NCI-H1417 (cell line): ENCODE data around the gene SLC39A5.
"Not testable (repeated sequence)": the region's sequence is repeated elsewhere in the genome, so short reads cannot be mapped to it uniquely, and the experiment has no call there.

Source experiments
- DNase-seq, 3 experiments: peaks; one replicate each; lab custom pipeline; 2025; lab: John Stamatoyannopoulos, UW

SLC39A5 gene

DNA sequence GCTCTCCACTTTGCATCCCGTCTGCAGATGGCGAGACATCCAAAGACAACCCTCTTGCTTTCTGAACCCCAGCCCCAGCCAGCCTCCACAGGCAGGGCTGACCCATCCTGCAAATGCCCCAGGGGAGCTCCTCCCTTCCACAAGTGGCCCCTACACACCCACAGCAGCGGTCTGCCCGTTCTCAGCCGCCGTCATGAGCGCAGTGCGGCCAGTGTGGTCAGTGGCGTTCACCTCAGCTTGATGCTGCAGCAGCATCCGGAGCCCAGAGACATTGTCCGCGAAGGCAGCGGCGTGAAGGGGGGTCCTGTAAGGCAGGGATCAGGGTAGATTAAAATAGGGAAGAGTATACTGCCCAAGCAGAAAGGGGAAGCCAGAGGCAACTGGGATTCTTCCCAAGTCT is 14.6 kb downstream of the SLC39A5 start:
- no peak for DNase-seq

DNA sequence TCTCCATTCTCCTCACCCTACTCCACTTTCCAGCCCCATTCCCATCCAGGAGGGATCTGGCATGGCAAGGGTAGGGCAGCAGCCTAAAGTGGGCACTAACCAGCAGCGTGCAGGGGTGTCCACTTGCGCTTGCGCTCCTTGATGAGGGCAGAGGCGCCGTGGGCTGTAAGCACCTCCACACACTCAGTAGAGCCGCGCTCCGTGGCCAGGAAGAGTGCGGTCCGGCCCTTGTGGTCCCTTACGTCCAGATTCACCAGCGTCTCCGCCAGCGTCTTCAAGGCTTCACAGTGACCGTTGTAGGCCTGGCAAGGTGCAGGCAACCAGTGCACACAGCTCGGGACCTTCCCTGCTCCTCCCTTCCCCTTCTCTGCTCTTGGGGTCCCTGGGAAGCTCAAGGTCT is 18.1 kb downstream of the SLC39A5 start:
- no peak for DNase-seq

DNA sequence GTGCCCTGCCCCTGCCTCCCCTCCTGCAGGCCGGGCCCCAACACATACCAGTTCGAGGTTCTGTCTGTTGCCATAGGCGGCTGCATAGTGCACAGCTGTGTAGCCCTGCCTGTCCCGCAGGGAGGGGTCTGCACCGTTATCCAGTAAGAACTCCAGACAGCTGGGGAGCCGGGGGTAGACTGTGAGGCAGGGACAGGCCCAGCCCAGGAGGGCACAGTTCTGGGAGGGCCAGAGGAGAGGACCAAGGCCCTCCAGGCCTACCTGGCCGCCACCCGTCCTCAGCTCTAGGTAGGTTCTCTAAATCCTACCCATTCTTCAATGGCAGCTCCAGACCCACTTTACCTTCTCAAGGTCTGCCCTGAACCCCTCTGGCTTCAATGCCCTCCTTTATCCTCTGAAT is 18.9 kb downstream of the SLC39A5 start:
- no peak for DNase-seq

DNA sequence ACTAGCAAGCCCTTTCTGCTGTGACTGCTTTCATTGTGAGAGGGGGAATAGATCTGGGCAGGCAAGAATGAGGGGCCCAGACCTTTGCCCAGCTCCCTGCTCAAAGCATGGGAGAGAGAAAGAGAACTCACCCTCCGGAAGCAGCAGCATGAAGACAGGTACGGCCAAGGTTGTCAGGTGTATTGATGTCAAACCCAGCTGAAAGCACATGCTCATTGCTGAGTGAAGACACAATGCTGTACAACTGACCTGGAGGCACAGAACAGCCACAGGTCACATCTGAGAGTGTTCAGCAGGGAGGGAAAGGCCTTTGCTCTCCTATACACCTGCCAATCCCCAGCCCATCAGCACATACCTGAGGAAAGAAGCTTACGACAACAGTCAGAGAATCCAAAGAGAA is 22.8 kb downstream of the SLC39A5 start:
- no peak for DNase-seq

DNA sequence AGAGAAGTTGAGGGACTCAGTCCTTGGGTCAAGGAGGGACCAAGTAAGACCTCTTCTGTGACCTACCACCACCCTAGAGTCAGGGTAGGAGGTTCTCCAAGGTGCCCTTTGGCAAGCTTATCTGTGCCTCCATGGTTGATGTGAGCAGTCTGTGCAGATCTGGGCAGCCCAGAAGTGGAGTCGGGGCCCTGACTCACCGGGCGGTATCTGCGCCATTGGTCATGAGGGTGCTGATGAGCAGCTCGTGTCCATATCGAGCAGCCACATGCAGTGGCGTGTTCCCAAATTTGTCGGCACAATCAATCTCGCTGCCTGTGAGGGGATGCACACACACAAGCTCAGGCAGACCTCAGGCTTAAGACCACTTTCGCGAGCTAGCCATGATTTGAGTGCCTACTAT is 23.2 kb downstream of the SLC39A5 start:
- no peak for DNase-seq

DNA sequence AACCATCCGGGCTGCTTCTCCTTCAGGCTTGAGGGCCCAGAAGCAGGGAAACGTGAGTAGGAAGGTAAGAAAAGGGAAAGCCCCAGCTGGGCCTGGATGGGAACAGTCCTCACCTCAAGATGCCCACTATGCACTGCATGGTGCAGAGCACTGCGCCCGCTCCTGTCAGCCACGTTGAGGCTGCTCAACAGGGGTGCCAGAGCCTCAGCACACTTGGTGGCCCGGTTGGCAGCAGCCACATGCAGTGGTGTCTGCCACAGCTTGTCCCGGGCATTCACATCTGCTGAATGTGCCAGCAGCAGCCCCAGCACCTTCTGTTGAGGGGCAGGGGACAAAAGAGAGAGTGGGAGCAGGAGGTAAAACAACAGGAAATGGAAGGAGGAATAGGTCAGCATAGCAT is 25.8 kb downstream of the SLC39A5 start:
- no peak for DNase-seq

DNA sequence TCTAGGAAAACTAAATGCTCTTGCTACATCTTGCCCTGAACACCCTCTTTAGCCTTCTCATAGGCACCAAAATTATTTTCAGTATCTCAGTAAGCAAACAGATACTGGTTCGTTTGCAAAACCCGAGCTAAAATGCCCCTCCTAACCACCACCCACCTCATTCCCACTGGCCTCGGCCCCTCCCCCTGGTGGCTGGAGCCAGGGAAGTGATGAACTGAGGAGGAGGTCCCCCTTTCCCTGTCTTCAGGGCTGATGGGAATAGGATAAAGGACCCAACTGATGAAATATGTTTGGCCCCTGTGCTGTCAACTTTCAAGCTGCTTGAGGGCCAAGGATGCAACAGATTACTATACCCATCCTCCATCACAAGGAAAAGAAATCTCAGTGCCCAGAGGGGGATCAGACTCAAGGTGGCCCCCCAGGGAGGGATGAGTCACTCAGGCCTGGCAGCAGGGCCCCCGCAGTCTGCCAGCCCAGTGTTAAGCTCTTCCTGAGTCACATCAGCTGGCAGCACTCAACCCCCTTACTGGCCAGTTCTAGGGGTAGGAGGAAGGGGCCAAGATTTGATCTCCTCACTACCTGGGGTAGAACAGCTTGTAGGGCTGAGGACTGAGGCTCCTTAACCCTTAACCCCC is 26.6 kb downstream of the SLC39A5 start:
- no peak for DNase-seq

DNA sequence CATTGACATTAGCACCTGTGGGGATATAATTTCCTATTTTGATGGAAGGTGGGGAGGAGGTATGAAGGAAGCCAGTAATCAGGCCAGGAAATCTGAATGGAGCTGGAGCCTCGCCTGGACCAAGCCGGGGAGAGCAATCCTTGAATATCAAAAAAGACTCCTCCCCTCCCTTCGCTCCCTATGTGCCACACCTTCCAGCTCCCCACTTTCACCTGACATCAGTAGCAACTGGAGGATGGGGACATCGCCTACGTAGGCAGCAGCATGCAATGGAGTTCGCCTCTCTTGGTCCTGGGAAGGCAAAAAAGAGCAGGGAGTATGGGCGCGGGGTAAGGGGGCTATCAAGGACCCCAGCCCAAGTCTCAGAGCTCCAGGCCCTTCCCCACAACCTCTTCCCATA is 27.2 kb downstream of the SLC39A5 start:
- no peak for DNase-seq

DNA sequence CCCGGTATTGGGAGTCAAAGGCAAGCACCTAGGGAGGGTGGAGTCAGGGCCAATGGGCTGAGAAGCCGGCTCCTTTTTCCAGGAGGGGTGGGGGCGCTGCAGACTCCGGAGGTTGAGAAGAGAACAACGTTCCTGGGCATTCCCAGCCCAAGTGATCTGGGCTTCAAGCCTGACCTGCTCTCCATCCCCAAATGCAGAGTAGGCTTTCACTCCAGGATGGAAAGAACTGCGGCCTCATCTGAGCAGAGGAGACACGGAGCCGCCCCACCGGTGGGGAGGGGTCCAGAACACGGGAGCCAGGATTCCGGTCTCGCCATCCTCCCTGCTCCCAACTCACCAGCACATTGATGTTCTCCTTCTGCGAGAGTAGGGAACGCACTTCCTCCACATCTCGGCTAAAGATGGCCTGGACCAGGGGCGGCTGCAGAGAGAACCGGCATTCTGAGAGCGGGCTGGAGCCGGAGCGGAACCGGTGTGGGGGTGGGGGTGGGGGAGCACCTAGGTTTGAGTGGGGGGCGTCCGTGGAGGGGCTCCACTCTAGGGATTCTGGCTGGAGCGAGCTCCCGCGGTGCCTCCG is 27.7 kb downstream of the SLC39A5 start:
- peak; percentile 46 to 76 (median 72) for DNase-seq

DNA sequence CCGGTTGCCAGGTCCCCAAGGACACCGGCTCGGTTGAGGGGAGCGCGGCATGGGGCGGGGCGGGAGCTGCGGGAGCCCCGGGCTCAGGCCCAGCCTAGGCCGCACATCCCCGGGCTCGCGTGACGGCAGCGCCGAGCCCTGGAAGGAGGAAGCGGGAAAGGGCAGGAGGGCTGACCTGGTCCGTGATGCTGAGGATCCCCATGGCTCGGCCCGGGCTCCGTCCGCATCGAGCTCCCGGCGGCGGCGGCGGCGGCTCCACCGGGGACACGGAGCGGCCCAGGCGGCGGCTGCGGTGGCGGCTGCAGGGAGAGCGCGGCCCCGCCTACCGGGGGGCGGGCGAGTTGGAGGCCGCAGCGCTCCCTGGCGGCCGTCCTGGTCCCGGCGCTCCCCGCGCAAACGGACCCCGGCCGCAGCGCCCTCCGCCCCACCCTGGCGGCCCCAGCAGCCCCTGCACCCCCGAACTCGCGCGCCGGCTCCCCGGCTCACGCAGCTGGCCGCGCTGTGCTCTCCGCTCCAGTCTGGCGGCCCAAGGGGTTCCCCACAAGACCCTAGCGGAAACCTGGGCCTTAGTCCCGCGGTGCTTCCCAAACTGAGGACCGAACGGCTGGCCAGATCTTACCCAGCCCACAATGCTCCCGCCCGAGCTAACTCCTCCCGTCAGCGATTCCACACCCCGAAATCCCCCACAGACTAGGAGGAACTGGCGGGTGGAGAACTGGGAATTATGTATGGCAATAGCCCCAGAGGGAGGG is 28.4 kb downstream of the SLC39A5 start, which contains the start of gene ANKRD52:
Gene ANKRD52, minus strand, starts transcription at position 317 of the 752 bp plus-strand sequence. Its CDS starts 115 bp downstream, at position 202.
- peak; percentile 85 to 90 (median 86) for DNase-seq

DNA sequence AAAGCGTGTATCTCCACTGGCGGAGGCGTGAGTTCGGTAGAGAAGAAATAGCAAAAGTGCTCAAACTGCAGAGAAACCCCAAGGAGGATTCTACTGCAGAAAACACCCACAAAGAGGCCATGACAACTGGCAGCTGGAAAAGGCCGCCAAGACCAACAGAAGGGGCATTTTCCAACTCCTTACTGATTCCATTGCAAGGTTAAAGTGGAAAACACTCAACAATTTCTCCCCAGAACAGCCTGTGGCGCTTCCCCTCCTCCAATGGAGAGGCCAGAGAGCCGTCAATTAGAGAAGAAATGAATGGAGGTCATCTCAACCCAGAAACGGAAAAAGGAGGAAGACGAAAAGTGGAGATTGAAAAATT is 29.0 kb downstream of the SLC39A5 start:
- no peak for DNase-seq

DNA sequence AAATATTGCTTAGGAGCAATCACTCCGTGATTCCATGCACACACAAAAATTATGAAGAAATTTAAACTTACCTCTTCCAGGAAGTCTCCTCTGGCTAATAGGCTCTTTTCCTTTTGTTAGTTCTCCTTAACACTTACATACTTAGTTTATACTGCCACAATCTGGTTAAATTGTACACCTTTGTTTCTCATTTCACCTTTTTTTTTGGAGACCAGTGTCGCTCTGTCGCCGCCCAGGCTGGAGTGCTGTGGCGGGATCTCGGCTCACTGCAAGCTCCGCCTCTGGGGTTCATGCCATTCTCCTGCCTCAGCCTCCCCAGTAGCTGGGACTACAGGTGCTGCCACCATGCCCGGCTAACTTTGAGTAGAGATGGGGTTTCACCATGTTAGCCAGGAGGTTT is 30.5 kb downstream of the SLC39A5 start:
- no peak for DNase-seq

DNA sequence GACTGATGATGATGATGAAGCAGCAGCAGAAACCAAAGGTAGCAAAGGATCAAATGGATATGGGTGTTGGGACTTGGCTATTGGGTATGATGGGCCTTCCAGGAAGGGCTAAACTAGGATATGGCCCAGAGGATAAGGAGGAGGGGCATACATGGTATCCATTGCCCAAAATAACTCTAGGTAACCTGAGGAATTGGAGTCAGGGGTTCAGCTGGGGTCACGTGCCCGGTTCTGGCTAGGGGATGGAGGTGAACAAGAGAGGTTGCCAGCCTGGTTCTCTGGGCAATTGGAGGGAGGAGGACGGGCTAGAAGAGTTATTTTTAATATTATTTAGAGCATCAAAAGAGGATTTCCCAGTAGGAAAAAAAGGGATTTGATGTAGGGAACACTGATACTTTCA is 31.1 kb downstream of the SLC39A5 start:
- no peak for DNase-seq

DNA sequence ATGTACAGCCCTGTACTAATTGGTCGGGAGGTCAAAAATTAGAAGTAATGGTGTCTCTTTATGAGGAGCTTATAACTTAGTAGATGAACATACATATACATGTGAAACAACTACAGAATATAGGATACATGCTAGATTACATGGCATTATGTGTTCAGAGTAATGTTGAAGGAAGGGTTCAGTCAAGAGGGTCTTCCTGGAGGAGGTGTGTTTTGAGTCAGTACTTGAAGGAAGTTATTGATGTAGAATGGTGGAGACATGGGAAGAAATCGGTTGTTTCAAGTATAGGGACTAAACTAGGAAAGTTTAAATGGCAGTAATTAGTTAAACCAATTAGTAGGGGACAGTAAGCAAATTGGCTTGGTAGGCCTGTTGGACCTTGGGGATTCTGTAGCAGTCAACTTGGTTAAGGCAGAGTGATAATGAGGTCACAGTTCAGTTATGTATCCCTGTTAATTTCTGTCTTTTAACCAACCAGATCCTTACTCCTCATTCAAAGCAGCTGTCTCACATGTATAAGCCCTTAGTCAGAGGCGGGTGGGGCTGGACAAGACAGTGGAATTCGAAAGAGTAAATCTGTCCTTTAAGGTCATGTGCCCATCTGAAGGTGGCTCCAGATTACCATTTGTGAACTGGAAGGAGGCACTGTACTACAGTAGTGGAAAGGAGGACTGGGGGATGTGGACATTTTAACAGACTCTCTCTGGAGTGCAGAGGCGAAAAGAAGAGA is 31.8 kb downstream of the SLC39A5 start:
- no peak for DNase-seq

DNA sequence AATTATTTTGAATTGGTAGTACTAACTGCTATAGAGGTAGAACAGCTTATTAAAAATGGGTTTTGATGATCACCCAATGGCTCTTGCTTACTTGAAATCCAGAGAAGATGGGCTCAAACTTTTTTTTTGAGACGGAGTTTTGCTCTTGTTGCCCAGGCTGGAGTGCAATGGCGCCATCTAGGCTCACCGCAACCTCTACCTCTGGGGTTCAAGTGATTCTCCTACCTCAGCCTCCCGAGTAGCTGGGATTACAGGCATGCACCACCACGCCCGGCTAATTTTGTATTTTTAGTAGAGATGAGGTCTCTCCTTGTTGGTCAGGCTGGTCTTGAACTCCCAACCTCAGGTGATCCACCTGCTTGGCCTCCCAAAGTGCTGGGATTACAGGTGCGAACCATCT is 33.1 kb downstream of the SLC39A5 start:
- DNase-seq = not testable (repeated sequence)

DNA sequence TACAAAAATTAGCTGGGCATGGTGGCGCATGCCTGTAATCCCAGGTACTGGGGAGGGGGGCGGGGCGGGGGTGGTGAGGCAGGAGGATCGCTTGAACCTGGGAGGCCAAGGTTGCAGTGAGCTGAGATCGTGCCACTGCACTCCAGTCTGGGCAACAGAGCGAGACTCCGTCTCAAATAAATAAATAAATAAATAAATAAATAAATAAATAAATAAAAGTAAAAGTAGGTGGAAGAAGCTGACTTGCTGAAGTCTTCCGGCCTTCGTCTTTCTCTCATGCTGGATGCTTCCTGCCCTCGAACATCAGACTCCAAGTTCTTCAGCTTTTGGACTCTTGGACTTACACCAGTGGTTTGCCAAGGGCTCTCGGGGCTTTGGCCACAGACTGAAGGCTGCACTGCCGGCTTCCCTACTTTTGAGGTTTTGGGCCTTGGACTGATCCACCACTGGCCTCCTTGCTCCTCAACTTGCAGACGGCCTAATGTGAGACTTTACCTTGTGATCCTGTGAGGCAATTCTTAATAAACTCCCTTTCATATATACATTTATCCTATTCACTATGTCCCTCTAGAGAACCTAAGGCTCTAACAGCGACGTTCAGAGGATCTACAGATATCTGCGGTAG is 36.3 kb downstream of the SLC39A5 start:
- DNase-seq = not testable (repeated sequence)

DNA sequence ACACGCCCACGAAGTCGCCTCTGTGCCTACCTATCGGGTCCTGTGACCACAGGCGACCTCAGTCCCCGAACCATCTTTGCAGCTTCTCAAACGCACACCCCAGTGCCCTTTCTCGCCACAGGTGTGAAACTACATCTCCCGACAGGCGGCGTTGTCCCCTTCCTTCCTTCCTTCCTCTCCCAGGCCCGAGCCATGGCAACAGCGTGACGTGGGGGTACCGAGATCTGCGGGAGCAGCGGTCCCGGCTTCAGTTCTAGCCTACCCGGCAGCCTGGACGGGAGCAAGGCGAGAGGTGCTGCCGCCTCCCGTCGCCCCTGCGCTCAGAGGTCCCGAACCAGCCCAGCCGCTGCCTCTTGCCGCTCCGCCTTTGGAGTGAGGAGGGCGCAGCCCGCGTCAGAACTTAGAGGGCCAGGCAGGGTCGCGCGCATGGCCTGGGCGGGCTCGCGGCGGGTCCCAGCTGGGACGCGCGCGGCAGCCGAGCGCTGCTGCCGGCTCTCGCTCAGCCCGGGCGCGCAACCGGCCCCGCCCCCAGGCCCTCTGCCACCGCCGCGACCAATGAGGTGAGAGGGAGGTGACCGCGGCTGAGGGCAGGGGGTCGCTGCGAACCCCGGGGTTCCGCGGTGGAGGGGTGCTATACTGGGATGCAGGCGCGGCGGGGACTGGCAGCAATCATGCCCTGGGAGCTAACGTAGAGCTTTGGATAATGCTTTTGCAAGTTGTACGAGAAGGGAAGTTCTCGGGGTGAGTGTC is 37.0 kb downstream of the SLC39A5 start, which contains the start of gene COQ10A:
Gene COQ10A, plus strand, starts transcription at position 250 of the 750 bp plus-strand sequence. Its CDS starts 177 bp downstream, at position 427.
- peak; percentile 83 to 99 (median 97) for DNase-seq

DNA sequence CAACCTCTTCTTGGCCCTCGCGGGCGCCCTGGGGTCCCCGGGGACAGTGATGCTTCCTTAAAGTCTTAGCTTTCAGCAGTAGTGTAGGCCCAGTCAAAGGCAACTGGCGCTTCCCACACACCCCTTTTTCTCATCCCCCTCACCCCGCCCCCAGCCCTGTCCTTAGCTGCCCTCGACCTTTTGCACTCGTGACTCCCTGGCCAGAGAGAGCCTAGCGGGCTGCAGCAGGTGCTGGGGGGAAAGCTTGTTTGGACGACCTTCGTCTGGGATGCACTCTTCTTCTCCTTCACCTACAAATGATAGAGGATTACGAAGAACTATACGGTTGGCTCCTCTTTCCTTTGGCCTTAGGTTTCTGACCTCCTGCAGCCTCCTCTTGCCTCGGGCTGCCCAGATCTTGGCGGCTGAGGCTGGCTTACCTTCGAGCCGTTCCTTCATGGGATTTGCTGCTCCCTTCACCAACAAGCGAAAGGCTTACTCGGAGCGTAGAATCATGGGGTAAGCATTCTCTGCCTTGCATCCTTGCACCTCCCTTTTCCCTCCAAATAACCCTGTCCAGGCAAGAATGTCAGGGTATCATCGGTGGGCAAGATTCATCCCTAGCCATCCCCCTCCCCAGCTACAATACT is 37.7 kb downstream of the SLC39A5 start:
- DNase-seq = peak in 1 of 3 experiments; percentile 61

DNA sequence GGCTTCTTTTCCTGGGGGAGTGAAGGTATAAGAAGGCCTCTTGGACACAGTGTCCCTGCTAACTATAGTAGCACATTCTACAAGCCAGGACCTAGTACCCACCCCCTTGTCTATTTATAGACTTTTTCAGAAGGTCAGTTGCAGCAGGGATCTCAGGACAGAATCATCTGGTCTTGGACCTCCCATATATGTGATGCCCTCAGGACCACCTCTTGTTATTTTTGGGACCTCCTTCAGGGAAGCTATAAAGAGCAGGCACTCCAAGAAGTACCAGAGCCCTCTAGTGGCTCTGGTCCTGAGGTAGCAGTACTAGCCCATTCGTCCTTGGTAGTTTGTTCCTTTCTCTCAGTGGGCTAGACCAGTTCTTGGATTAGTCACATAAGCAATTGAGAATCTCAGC is 41.2 kb downstream of the SLC39A5 start:
- DNase-seq = peak in 1 of 3 experiments; percentile 23

DNA sequence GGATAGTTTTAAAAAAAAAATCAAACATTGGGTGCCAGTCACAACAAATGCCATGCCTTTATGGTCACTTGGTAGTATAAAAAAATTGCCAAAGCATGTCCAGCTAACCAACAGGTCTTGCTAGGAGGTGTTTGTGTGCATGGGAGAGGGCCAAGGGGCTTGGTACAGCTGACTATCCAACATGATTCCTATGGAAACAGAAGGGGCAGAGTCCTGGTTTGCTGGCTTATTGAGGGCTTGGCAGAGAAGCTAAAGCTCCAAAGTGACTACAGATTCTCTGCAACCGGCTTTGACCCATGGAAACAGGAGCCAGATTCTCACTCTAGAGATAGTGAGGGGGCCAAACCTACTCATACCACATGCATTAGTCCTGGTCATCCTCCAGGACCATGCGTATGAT is 42.6 kb downstream of the SLC39A5 start:
- DNase-seq = not testable (repeated sequence)

DNA sequence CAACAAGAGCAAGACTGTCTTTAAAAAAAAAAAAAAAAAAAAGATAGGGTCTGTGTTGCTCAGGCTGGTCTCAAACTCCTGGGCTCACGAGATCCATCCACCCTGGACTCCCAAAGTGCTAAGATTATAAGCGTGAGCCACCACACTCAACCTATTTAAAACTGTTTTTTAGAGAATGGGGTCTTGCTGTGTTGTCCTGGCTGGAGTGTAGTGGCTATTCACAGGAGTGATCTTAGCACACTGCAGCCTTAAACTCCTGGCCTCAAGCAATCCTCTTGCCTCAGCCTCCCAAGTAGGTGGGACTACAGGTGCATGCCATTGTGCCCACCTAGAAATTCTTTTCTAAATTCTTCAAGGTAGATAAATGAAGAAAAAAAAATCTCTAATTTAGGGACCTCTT is 44.4 kb downstream of the SLC39A5 start:
- DNase-seq = no peak
